HEK293T (cell line): Measurements from ENCODE around the gene CUL9.

Experiments
- CTCF ChIA-PET: fragments of 350-600 bp; formaldehyde crosslinking; extraction: SDS; loops from one replicate; lab custom pipeline; 2021; ENCODE audit warnings: antibody characterized with exemption, inconsistent platforms; lab: Yijun Ruan, JAX
- POLR2A ChIA-PET: fragments of 350-600 bp; formaldehyde crosslinking; extraction: SDS; loops from one replicate; lab custom pipeline; 2020; ENCODE audit warnings: antibody characterized with exemption, inconsistent platforms; lab: Yijun Ruan, JAX
- DNase-seq: peaks from one replicate; pipeline ENCODE4 v3.0.0; 2012; ENCODE audit warnings: mixed read lengths; ENCODE audit errors: extremely low spot score
- ARNT ChIP-seq: fragments of 450-650 bp; IDR thresholded peaks from 2 replicates; pipeline ENCODE4 v1.6.1; 2017; ENCODE audit warnings: mild to moderate bottlenecking
- BHLHE40 ChIP-seq: fragments of 450-650 bp; IDR thresholded peaks from 2 replicates; pipeline ENCODE4 v1.6.1; 2016; ENCODE audit warnings: mild to moderate bottlenecking, moderate library complexity, borderline replicate concordance
- CTBP1 ChIP-seq: fragments of 450-650 bp; IDR thresholded peaks from 2 replicates; pipeline ENCODE4 v1.6.1; 2016; ENCODE audit warnings: borderline replicate concordance
- ELF4 ChIP-seq: fragments of 450-650 bp; IDR thresholded peaks from 2 replicates; pipeline ENCODE4 v1.6.1; 2017; ENCODE audit warnings: antibody characterized with exemption
- FOXA1 ChIP-seq: fragments of 450-650 bp; IDR thresholded peaks from 2 replicates; pipeline ENCODE4 v1.6.1; 2016; ENCODE audit warnings: mild to moderate bottlenecking
- FOXK2 ChIP-seq: fragments of 450-650 bp; IDR thresholded peaks from 2 replicates; pipeline ENCODE4 v1.6.1; 2016; ENCODE audit warnings: mild to moderate bottlenecking
- FOXM1 ChIP-seq: fragments of 450-650 bp; IDR thresholded peaks from 2 replicates; pipeline ENCODE4 v1.6.1; 2017; ENCODE audit warnings: mild to moderate bottlenecking, borderline replicate concordance
- HDGF ChIP-seq: fragments of 450-650 bp; IDR thresholded peaks from 2 replicates; pipeline ENCODE4 v1.6.1; 2017; ENCODE audit warnings: antibody characterized with exemption, borderline replicate concordance
- L3MBTL2 ChIP-seq: fragments of 450-650 bp; conservative IDR thresholded peaks from 2 replicates; pipeline ENCODE4 v1.6.1; 2016; ENCODE audit warnings: mild to moderate bottlenecking
- LEF1 ChIP-seq: fragments of 450-650 bp; IDR thresholded peaks from 2 replicates; pipeline ENCODE4 v1.6.1; 2017; ENCODE audit warnings: mild to moderate bottlenecking, borderline replicate concordance
- NFRKB ChIP-seq: fragments of 450-650 bp; IDR thresholded peaks from 2 replicates; pipeline ENCODE4 v1.6.1; 2016; ENCODE audit warnings: mild to moderate bottlenecking, moderate library complexity
- SP1 ChIP-seq: fragments of 450-650 bp; IDR thresholded peaks from 2 replicates; pipeline ENCODE4 v1.6.1; 2017
- SUZ12 ChIP-seq: fragments of 450-650 bp; IDR thresholded peaks from 2 replicates; pipeline ENCODE4 v1.6.1; 2016; ENCODE audit warnings: mild to moderate bottlenecking
- TARDBP ChIP-seq: fragments of 450-650 bp; IDR thresholded peaks from 2 replicates; pipeline ENCODE4 v1.6.1; 2016
- ZNF384 ChIP-seq: fragments of 450-650 bp; IDR thresholded peaks from 2 replicates; pipeline ENCODE4 v1.6.1; 2016
- TF ChIP-seq, protein P1 (sequence below): fragments of 450-650 bp; IDR thresholded peaks from 2 replicates; pipeline ENCODE4 v1.6.1; 2016

CUL9 gene

DNA sequence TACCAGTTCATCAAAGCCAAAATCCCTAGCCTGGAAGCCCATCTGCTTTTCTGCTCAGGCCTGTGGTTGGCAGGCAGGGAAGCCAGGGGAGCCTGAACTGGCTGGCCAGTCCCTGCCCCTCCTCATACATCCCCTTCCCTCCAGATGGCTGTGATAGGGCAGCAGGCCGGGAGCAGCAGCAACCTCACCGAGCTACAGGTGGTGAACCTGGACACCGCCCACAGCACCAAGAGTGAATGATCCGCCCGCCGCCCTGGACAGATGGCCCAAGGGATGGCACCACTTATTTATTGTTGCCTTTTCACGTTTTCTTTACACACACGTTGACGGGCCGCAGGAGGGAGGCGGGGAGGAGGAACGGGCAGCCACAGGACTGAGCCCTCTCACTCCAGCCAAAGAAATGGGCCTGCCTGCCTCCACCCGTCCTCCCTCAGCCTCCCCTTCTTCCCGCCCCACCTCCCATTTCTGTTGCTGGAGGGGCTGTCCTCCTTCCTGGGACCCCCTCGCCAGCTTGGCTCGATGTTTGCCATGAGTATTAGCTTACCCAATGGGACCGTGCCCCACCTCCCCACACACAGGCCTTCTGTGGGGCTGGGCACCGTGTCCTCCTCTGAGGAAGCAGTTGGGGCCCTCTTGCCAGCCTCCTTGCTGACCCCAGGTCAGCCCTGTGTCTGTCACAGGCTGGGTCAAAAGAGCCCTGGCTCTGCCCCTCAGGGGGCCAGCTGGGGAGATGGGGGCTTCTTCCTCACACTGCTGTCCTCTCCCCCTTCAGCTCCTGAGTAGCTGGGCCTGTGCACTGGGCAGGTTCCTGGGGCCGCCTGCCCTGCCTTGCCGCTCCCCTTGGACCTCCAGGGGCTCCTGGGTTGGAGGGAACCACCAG is 2.8 kb upstream of the CUL9 start:
- CTCF ChIA-PET: no interaction called here
- TF ChIP-seq BHLHE40: no peak
- TF ChIP-seq FOXM1: no peak
- TF ChIP-seq ZNF384: no peak
- TF ChIP-seq FOXA1: no peak
- TF ChIP-seq LEF1: no peak
- no peak for TF ChIP-seq FOXK2
- no peak for TF ChIP-seq L3MBTL2
- TF ChIP-seq, protein P1, sequence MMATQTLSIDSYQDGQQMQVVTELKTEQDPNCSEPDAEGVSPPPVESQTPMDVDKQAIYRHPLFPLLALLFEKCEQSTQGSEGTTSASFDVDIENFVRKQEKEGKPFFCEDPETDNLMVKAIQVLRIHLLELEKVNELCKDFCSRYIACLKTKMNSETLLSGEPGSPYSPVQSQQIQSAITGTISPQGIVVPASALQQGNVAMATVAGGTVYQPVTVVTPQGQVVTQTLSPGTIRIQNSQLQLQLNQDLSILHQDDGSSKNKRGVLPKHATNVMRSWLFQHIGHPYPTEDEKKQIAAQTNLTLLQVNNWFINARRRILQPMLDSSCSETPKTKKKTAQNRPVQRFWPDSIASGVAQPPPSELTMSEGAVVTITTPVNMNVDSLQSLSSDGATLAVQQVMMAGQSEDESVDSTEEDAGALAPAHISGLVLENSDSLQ: no peak
- TF ChIP-seq SUZ12: no peak
- no peak for TF ChIP-seq CTBP1
- no peak for TF ChIP-seq NFRKB
- TF ChIP-seq SP1: no peak
- no peak for TF ChIP-seq TARDBP
- TF ChIP-seq HDGF: no peak
- TF ChIP-seq ELF4: no peak
- DNase-seq: no peak
- POLR2A ChIA-PET: no interaction called here

GRCh38 chr6:43180058-43180457 is 1.9 kb upstream of the CUL9 start:
- TF ChIP-seq HDGF (no peak), FOXA1 (no peak), LEF1 (no peak), SUZ12 (no peak), ZNF384 (no peak), FOXK2 (no peak)
- DNase-seq: no peak
- POLR2A ChIA-PET: interaction anchor here (0.5 kb wide), 1 partner anchor 155 kb away, joined by 3 read pairs; no protein-coding TSS in a partner anchor
- CTCF ChIA-PET: interaction anchor here (1.1 kb wide), 1 partner anchor 50 kb away, joined by 3 read pairs; no protein-coding TSS in a partner anchor

- CTCF ChIA-PET: interaction anchor here (1.1 kb wide), 1 partner anchor 49 kb away, joined by 3 read pairs; no protein-coding TSS in a partner anchor
- TF ChIP-seq CTBP1 (no peak), NFRKB (no peak), TARDBP (no peak), FOXM1 (no peak), FOXK2 (no peak), SUZ12 (no peak), FOXA1 (no peak), HDGF (no peak)
- TF ChIP-seq, protein P1: no peak
- POLR2A ChIA-PET: interaction anchor here (0.9 to 1.3 kb wide), 2 partner anchors 121 to 327 kb away, joined by 3 to 5 read pairs; partner anchors contain the start of genes KLC4 and MRPL2
- DNase-seq: no peak
Measured at GRCh38 chr6:43180985-43181384, 1.0 kb upstream of the CUL9 start.

DNA sequence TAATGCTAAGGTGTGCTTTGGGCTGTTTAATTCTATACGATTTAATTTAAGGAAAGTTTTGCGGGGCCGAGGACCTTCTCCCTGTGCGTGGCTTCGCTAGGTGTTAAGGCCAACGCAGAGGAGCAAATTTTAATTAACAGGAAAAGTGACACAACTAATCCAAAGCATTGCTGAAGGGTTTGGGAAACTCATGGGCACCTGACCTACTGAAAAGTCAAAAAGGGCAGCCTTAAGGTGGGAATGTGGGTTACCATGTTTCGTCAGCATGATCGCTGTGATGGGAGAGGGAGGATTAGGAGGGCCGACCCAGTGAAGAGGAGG is 415 bp upstream of the CUL9 start:
- ChIA-PET CTCF (interaction anchor here (1.0 kb wide), 1 partner anchor 48 kb away, joined by 5 read pairs; the partner anchor contains the start of gene DNPH1), POLR2A (interaction anchor here (0.9 to 1.8 kb wide), 11 partner anchors 10 to 326 kb away, joined by 3 to 30 read pairs (median 5); partner anchors contain the start of genes CUL7, DNPH1 and SRF)
- TF ChIP-seq FOXA1: no peak
- TF ChIP-seq, protein P1: no peak
- no peak for TF ChIP-seq SP1
- no peak for TF ChIP-seq ARNT
- no peak for DNase-seq

- ChIA-PET POLR2A (interaction anchor here (1.8 kb wide), 1 partner anchor 63 kb away, joined by 10 read pairs; no protein-coding TSS in a partner anchor), CTCF (no interaction called here)
- TF ChIP-seq ZNF384 (no peak), FOXM1 (no peak), ARNT (no peak), SUZ12 (no peak), CTBP1 (no peak)
- DNase-seq: no peak
Measured at GRCh38 chr6:43183441-43183840, 1.4 kb downstream of the CUL9 start.

- CTCF ChIA-PET: no interaction called here
- POLR2A ChIA-PET: interaction anchor here (1.3 kb wide), 1 partner anchor 13 kb away, joined by 3 read pairs; no protein-coding TSS in a partner anchor
- TF ChIP-seq L3MBTL2 (no peak), FOXM1 (no peak), ARNT (no peak), LEF1 (no peak), CTBP1 (no peak), FOXA1 (no peak), NFRKB (no peak), FOXK2 (no peak), SP1 (no peak), ZNF384 (no peak), ELF4 (no peak)
- TF ChIP-seq, protein P1: no peak
- DNase-seq: no peak
Measured at GRCh38 chr6:43184268-43184985, 2.4 kb downstream of the CUL9 start.
